K562 (cell line): ENCODE measurements around the gene FBN1. TPM values are rescaled to one million over a fixed set of nuclear protein-coding genes. Genes with fewer than 3 reads are reported as not detected.

Experiments used
- FIP1L1 ChIP-seq: fragments of 200-400 bp; formaldehyde crosslinking; IDR thresholded peaks from 2 replicates; pipeline ENCODE4 v1.6.1; 2018; ENCODE audit warnings: mild to moderate bottlenecking, low read depth, low read length; ENCODE audit not compliant: poor library complexity, severe bottlenecking
- NFE2L1 ChIP-seq: fragments of 450-650 bp; IDR thresholded peaks from 2 replicates; pipeline ENCODE4 v1.6.1; 2016; ENCODE audit warnings: missing genetic modification characterization, low read depth, mild to moderate bottlenecking, missing compliant biosample characterization, moderate library complexity, borderline replicate concordance
- NFIC ChIP-seq: fragments of 450-650 bp; IDR thresholded peaks from 2 replicates; pipeline ENCODE4 v1.6.1; 2017; ENCODE audit warnings: mild to moderate bottlenecking, inconsistent platforms
- RBM22 ChIP-seq: fragments of 200-400 bp; formaldehyde crosslinking; IDR thresholded peaks from 2 replicates; pipeline ENCODE4 v1.6.1; 2018; ENCODE audit warnings: low read length, low read depth; ENCODE audit not compliant: poor library complexity, severe bottlenecking
- SOX6 ChIP-seq: fragments of 450-650 bp; IDR thresholded peaks from 2 replicates; pipeline ENCODE4 v1.6.1; 2014; ENCODE audit warnings: mild to moderate bottlenecking
- SREBF2 ChIP-seq: sonication (generic); formaldehyde crosslinking; IDR thresholded peaks from 2 replicates; pipeline ENCODE4 v1.4.0; 2020; ENCODE audit warnings: mild to moderate bottlenecking, missing genetic modification reagents
- polyA plus RNA-seq, 8 experiments: library from polyadenylated mRNA; depleted of rRNA in 4 of 8; stranded (reverse) in 5 of 8; unstranded in 3 of 8; fragments of >200 nt; fragmentation: Nextera tagmentation in 2 of 8; fragmentation: Illumina TruSeq in 1 of 8; extraction: Ambion mirVana in 2 of 8; extraction: Trizol in 1 of 8; gene quantifications; 2 replicates each; pipeline versions ENCODE4 v1.2.1 to v1.2.3, GENCODE V29; 2011 to 2014; ENCODE audit warnings: inconsistent platforms in 1 of 8, missing spikeins in 1 of 8
- total RNA-seq, 7 experiments: library from RNA; depleted of rRNA in 6 of 7; stranded (reverse); fragments of >200 nt in 6 of 7; fragmentation: Illumina TruSeq in 2 of 7; extraction: Trizol in 2 of 7; gene quantifications; 2 replicates each; pipeline versions ENCODE4 v1.2.1 to v1.2.3, GENCODE V29; 2011 to 2021; ENCODE audit warnings: low replicate concordance in 1 of 7
- TF ChIP-seq, protein P1 (sequence below): fragments of 450-650 bp; IDR thresholded peaks from 2 replicates; pipeline ENCODE4 v1.6.1; 2016; ENCODE audit warnings: mild to moderate bottlenecking, moderate library complexity
- TF ChIP-seq, protein P2 (sequence below): sonication (generic); formaldehyde crosslinking; IDR thresholded peaks from 2 replicates; pipeline ENCODE4 v1.8.0; 2022; ENCODE audit warnings: mild to moderate bottlenecking, missing genetic modification reagents
- TF ChIP-seq, protein P3 (sequence below): fragments of 200-800 bp; sonication (Bioruptor generic); IDR thresholded peaks from 2 replicates; pipeline ENCODE4 v1.6.1; 2016; ENCODE audit warnings: missing genetic modification characterization, missing compliant biosample characterization

The FBN1 gene
- total and polyA plus RNA-seq, 9 of the 15 experiments (the other 6 are each of a cell fraction or from before 2014, with no cell fraction given), result 0.15 to 1.2 (median 0.60) TPM

DNA sequence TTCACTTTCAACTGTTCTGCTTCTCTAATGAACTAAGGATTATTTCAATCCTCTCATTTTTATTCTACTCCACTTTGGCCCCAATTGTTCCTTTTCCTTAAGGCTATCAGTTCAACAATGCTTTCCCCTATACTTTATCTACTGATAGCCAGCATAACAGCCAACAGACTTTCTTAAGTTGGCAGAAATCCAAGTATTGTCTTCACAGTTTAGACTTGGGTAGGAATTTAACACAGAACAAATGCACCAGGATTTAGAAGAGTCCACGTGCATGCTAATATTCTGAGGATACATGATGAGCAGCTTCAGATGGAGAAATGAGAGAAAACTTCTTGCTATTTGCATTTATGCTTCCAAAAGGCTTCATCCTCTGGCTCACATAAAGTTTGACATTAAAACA lies 54.8 kb downstream of the FBN1 start (continued):
- TF ChIP-seq, protein P1, sequence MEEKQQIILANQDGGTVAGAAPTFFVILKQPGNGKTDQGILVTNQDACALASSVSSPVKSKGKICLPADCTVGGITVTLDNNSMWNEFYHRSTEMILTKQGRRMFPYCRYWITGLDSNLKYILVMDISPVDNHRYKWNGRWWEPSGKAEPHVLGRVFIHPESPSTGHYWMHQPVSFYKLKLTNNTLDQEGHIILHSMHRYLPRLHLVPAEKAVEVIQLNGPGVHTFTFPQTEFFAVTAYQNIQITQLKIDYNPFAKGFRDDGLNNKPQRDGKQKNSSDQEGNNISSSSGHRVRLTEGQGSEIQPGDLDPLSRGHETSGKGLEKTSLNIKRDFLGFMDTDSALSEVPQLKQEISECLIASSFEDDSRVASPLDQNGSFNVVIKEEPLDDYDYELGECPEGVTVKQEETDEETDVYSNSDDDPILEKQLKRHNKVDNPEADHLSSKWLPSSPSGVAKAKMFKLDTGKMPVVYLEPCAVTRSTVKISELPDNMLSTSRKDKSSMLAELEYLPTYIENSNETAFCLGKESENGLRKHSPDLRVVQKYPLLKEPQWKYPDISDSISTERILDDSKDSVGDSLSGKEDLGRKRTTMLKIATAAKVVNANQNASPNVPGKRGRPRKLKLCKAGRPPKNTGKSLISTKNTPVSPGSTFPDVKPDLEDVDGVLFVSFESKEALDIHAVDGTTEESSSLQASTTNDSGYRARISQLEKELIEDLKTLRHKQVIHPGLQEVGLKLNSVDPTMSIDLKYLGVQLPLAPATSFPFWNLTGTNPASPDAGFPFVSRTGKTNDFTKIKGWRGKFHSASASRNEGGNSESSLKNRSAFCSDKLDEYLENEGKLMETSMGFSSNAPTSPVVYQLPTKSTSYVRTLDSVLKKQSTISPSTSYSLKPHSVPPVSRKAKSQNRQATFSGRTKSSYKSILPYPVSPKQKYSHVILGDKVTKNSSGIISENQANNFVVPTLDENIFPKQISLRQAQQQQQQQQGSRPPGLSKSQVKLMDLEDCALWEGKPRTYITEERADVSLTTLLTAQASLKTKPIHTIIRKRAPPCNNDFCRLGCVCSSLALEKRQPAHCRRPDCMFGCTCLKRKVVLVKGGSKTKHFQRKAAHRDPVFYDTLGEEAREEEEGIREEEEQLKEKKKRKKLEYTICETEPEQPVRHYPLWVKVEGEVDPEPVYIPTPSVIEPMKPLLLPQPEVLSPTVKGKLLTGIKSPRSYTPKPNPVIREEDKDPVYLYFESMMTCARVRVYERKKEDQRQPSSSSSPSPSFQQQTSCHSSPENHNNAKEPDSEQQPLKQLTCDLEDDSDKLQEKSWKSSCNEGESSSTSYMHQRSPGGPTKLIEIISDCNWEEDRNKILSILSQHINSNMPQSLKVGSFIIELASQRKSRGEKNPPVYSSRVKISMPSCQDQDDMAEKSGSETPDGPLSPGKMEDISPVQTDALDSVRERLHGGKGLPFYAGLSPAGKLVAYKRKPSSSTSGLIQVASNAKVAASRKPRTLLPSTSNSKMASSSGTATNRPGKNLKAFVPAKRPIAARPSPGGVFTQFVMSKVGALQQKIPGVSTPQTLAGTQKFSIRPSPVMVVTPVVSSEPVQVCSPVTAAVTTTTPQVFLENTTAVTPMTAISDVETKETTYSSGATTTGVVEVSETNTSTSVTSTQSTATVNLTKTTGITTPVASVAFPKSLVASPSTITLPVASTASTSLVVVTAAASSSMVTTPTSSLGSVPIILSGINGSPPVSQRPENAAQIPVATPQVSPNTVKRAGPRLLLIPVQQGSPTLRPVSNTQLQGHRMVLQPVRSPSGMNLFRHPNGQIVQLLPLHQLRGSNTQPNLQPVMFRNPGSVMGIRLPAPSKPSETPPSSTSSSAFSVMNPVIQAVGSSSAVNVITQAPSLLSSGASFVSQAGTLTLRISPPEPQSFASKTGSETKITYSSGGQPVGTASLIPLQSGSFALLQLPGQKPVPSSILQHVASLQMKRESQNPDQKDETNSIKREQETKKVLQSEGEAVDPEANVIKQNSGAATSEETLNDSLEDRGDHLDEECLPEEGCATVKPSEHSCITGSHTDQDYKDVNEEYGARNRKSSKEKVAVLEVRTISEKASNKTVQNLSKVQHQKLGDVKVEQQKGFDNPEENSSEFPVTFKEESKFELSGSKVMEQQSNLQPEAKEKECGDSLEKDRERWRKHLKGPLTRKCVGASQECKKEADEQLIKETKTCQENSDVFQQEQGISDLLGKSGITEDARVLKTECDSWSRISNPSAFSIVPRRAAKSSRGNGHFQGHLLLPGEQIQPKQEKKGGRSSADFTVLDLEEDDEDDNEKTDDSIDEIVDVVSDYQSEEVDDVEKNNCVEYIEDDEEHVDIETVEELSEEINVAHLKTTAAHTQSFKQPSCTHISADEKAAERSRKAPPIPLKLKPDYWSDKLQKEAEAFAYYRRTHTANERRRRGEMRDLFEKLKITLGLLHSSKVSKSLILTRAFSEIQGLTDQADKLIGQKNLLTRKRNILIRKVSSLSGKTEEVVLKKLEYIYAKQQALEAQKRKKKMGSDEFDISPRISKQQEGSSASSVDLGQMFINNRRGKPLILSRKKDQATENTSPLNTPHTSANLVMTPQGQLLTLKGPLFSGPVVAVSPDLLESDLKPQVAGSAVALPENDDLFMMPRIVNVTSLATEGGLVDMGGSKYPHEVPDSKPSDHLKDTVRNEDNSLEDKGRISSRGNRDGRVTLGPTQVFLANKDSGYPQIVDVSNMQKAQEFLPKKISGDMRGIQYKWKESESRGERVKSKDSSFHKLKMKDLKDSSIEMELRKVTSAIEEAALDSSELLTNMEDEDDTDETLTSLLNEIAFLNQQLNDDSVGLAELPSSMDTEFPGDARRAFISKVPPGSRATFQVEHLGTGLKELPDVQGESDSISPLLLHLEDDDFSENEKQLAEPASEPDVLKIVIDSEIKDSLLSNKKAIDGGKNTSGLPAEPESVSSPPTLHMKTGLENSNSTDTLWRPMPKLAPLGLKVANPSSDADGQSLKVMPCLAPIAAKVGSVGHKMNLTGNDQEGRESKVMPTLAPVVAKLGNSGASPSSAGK, result peak; percentile 64
- TF ChIP-seq NFE2L1, result no peak
- peak; percentile 97 for TF ChIP-seq NFIC
- TF ChIP-seq, protein P2, sequence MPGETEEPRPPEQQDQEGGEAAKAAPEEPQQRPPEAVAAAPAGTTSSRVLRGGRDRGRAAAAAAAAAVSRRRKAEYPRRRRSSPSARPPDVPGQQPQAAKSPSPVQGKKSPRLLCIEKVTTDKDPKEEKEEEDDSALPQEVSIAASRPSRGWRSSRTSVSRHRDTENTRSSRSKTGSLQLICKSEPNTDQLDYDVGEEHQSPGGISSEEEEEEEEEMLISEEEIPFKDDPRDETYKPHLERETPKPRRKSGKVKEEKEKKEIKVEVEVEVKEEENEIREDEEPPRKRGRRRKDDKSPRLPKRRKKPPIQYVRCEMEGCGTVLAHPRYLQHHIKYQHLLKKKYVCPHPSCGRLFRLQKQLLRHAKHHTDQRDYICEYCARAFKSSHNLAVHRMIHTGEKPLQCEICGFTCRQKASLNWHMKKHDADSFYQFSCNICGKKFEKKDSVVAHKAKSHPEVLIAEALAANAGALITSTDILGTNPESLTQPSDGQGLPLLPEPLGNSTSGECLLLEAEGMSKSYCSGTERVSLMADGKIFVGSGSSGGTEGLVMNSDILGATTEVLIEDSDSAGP (CRISPR knock-in tag), result no peak
- TF ChIP-seq SOX6, result peak; percentile 99
- TF ChIP-seq, protein P3, sequence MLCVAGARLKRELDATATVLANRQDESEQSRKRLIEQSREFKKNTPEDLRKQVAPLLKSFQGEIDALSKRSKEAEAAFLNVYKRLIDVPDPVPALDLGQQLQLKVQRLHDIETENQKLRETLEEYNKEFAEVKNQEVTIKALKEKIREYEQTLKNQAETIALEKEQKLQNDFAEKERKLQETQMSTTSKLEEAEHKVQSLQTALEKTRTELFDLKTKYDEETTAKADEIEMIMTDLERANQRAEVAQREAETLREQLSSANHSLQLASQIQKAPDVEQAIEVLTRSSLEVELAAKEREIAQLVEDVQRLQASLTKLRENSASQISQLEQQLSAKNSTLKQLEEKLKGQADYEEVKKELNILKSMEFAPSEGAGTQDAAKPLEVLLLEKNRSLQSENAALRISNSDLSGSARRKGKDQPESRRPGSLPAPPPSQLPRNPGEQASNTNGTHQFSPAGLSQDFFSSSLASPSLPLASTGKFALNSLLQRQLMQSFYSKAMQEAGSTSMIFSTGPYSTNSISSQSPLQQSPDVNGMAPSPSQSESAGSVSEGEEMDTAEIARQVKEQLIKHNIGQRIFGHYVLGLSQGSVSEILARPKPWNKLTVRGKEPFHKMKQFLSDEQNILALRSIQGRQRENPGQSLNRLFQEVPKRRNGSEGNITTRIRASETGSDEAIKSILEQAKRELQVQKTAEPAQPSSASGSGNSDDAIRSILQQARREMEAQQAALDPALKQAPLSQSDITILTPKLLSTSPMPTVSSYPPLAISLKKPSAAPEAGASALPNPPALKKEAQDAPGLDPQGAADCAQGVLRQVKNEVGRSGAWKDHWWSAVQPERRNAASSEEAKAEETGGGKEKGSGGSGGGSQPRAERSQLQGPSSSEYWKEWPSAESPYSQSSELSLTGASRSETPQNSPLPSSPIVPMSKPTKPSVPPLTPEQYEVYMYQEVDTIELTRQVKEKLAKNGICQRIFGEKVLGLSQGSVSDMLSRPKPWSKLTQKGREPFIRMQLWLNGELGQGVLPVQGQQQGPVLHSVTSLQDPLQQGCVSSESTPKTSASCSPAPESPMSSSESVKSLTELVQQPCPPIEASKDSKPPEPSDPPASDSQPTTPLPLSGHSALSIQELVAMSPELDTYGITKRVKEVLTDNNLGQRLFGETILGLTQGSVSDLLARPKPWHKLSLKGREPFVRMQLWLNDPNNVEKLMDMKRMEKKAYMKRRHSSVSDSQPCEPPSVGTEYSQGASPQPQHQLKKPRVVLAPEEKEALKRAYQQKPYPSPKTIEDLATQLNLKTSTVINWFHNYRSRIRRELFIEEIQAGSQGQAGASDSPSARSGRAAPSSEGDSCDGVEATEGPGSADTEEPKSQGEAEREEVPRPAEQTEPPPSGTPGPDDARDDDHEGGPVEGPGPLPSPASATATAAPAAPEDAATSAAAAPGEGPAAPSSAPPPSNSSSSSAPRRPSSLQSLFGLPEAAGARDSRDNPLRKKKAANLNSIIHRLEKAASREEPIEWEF (CRISPR knock-in tag), result no peak
- no peak for TF ChIP-seq FIP1L1
- TF ChIP-seq SREBF2 (CRISPR knock-in tag), result no peak
- no peak for TF ChIP-seq RBM22
